HG02981 (cell line): ENCODE data around the gene AGTRAP.

ENCODE experiments used
- ATAC-seq: cut with Tn5 transposase; IDR thresholded peaks from one replicate; pipeline ENCODE4 v1.9.1; 2021; ENCODE audit warnings: mild to moderate bottlenecking, moderate library complexity; ENCODE audit not compliant: unreplicated experiment

The AGTRAP gene

DNA sequence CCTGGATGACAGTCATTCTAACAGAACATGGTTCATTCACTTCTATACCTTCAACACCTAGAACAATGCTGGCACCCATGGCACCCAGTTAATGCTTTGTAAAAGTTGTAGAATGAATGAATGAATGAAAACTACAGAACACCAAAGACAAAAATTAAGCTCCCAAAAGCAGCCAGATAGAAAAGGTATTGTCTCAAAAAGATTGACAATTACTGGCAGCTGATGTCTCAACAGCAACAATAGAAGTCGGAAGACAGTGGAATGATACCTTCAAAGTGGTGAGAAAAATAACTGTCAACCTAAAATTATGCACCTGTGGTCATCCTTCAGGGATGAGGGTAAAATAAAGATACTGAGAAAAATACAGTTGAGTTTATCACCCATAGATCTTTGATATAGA, 21.1 kb downstream of the AGTRAP start:
- no peak for ATAC-seq

DNA sequence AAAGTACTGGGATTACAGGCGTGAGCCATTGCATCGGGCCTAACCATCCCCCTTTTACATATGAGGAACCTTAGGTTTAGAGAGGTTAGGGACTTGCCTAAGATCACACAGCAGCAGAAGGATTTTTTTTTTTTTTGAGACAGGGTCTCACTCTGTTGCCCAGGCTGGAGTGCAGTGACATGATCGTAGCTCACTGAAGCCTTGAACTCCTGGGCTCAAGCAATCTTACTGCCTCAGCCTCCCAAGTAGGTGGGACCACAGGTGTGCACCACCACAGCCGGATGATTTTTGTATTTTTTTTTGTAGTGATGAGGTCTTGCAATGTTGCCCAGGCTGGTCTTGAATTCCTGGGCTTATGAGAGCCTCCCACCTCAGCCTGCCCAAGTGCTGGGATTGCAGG, 23.9 kb downstream of the AGTRAP start:
- ATAC-seq = no peak

DNA sequence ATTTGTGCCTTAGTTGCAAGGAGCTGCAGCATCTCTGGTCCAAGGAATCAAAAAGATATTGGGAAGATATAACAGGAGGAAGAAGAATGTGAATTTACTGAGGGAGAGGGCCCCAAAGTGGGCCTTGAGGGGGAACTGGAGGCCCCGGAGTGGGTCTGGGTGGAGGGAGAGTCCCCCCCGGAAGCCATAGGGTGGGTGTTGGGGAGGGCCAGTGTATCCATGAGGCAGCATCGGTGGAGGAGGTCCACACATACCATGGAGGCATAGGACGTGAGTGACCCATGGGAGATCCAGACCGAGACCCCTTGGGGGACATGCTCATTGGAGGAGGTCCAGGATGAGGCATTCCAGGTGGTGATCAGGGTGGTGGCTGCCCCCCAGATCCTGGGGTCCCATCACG, 25.3 kb downstream of the AGTRAP start:
- no peak for ATAC-seq

DNA sequence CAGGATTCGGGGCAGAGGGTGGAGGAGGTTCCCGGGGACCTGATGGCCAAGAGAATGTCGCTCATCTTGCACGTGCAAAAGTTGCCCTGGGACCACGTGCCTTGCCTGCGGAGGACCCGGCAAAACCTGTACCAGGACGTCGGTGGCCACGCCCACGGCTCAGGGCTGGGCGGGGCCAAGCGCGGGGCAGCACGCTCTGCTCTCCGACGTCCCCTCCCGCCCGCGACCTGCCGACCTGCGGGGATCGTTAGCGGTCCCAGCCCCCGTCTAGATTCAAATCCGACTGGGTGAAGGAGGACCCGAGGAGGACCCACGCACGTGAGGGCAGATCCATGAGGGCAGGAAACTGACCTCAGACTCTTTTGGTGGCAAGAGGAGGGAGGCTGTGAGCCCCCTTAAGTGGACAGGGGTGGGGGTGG, 26.1 kb downstream of the AGTRAP start, which contains the start of gene C1orf167:
Gene C1orf167, plus strand, starts transcription at position 206 of the 419 bp plus-strand sequence. CDS start 2,208 bp downstream, outside the sequence.
- ATAC-seq = no peak

DNA sequence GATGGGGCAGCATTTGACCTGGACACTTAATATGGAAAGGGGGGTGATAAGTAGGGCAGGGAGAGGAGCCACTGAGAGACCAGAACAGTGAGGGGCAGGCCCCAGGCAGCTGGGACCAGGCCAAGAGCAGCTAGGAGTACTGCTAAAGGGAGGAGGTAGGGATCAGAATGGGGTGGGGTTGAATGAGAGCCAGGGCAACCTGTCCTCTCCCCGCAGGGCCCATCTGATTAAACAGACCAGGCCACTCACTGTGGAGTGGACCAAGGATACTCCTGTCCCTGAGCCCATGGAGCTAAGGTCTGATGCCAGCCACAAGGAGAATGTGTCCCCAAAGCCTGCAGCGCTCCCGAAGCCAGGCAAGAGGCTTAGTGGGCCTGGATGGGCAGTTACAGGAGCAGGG, 28.2 kb downstream of the AGTRAP start:
- ATAC-seq = no peak

DNA sequence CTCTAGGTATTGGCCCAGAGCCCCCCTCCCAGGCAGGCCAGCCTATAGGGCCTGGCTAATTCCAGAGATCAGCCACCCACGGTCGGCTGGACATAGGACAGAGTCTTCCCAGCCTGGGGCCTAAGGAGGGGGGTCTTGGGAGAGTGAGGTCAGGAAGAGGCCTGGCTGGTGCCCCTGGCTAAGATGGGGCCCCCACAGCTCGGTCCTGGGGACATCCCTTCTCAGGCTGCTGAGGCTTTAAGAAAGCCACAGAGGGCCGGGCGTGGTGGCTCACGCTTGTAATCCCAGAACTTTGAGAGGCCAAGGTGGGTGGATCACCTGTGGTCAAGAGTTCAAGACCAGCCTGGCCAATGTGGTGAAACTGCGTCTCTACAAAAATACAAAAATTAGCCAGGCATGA, 28.6 kb downstream of the AGTRAP start:
- ATAC-seq = no peak

GRCh38 chr1:11765661-11766428, 29.9 kb downstream of the AGTRAP start:
- no peak for ATAC-seq

- no peak for ATAC-seq
Measured at GRCh38 chr1:11766429-11766776, 30.5 kb downstream of the AGTRAP start.

GRCh38 chr1:11767922-11768704, 32.2 kb downstream of the AGTRAP start:
- no peak for ATAC-seq

DNA sequence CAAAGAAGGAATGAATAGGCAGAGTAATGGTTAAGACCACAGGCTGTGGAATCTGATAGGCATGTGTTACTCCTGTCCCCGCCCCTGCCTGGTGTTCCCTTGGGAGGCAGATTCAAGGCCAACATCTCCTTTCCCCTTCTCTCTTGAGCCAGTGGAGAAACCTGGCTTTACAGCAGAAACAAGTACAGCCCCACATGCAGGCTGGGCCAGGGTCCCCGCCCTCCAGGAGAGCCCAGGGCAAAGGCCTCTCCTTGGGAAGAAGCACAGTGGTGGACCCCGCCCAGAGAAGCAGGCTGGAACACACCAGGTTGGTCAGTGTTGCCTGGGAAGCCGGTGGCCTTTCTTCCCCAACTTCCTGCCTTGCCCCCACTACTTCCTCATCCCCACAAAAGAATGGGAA, 32.9 kb downstream of the AGTRAP start:
- ATAC-seq = no peak

DNA sequence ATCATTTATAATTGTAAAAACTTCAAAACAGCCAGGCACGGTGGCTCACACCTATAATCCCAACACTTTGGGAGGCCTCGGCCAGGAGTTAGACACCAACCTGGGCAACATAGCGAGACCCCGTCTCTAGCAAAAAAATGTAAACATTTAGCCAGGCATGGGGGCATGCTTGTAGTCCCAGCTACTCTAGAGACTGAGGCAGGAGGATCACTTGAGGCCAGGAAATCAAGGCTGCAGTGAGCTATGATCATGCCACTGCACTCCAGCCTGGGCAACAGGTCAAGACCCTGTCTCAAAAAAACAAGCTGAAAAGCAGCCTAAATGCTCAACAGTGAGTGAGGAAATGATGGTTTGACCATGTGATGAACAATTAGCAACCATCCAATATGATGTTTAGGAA, 33.3 kb downstream of the AGTRAP start:
- ATAC-seq = no peak

- no peak for ATAC-seq
Measured at GRCh38 chr1:11770011-11770410, 34.1 kb downstream of the AGTRAP start.

GRCh38 chr1:11771481-11772043, 35.6 kb downstream of the AGTRAP start:
- ATAC-seq = no peak

GRCh38 chr1:11772458-11772857, 36.5 kb downstream of the AGTRAP start:
- no peak for ATAC-seq

GRCh38 chr1:11774753-11775152, 38.8 kb downstream of the AGTRAP start:
- ATAC-seq = no peak

DNA sequence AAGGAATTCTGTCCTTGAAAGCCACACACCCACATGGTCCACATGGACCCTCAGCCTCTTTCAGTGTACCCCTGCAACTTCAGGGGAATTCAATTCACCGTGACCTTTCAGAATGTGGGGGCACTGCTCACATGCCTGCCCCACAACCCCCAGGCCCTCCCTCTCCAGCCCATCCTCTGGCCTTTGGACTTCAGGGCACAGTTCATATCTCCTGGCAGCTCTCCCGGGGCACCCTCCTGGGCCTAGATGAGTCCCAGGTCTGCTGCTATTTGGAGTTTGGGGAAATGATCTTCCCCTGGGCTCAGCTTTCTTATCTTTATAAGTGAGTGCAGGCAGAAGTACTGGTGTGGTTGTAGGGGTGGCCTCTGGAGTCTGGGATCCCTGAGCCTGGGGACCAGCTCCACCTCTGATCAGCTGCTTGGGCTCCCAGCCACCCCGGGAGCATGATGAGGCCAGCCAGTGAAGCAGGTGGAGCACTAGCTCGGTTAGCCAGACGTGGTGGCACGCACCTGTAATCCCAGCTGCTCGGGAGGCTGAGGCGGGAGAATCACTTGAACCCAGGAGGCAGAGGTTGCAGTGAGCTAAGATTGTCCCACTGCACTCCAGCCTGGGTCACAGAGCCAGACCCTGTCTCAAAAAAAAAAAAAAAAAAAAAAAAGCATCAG, 41.9 kb downstream of the AGTRAP start:
- ATAC-seq = no peak

- ATAC-seq = no peak
Measured at GRCh38 chr1:11778336-11778735, 42.4 kb downstream of the AGTRAP start.

DNA sequence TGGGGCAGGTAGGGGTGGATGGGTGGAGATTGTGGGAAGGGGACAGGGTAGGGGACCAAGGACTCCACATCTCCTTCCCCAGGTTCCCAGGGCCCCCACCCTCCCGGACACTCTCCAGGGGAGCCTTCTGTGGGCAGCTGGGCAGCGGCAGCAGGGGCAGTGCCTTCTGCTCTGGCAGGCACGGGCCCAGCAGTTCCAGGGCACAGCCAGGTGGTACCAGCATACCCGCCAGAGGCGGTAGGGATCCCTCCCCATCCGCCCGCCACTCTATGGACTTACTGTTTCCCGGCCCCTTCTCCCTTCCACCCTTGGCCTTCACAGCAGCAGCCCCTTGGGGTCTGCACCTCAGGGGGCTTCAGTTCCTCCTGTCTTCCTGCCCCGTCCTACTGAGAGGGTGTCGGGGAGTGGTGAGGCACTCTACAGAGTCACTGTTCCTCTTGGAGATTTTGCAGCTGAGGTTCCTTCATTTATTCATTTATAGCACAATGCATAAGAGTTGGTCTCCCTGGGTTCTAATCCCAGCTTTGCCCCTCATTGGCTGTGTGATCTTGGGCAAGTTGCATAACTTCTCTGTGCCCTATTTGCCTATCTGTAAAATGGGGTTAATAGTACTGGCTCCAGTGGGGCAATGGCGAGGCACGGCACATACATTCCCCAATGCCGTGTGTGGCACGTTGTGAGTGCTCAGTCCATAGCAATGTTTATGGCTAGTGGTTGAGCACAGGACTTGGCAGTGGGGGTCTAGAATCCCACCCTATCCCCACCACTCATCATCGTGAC, 43.1 kb downstream of the AGTRAP start:
- ATAC-seq = no peak

GRCh38 chr1:11779715-11780379, 43.9 kb downstream of the AGTRAP start:
- no peak for ATAC-seq
